B cell (primary cell): Measurements from ENCODE around the gene HLA-DOB.

ENCODE experiments used
- CTCF ChIP-seq: fragments of 200-600 bp; IDR thresholded peaks from one replicate; pipeline ENCODE4 v1.8.0; 2022; ENCODE audit warnings: antibody characterized with exemption, mild to moderate bottlenecking
- EZH2 ChIP-seq: IDR thresholded peaks from 2 replicates; pipeline ENCODE4 v1.6.1; 2012; ENCODE audit warnings: borderline replicate concordance, low read depth, mild to moderate bottlenecking, moderate library complexity, low read length; ENCODE audit not compliant: insufficient read depth, poor library complexity, severe bottlenecking

GRCh38 chr6:32842021-32842650 is 25.3 kb upstream of the HLA-DOB start:
- TF ChIP-seq CTCF (no peak), EZH2 (no peak)
